K562 (cell line): Measurements from ENCODE around the gene COX7A2. TPM values are rescaled to one million over a fixed set of nuclear protein-coding genes. Genes with fewer than 3 reads are reported as not detected.

ENCODE experiments used
- ATAC-seq: fragments of 200-7000 bp; cut with Tn5 transposase; 3 replicates; pipeline ENCODE4 v1.9.1; 2020; ENCODE audit warnings: moderate library complexity
- BruUV-seq: library from RNA; stranded (reverse); fragments of 400-500 nt; replicated peaks from 2 replicates; lab custom pipeline; 2021; lab: Mats Ljungman, UMichigan
- CTCF ChIA-PET: fragments of 300-600 bp; formaldehyde crosslinking; extraction: SDS; loops from one replicate; lab custom pipeline; 2021; ENCODE audit warnings: low intra/inter-chr PET ratio; lab: Yijun Ruan, JAX
- POLR2A ChIA-PET: fragments of 300-600, 350-650 bp; sonication (Branson Sonifier 250); formaldehyde crosslinking; extraction: SDS; loops from one replicate; lab custom pipeline; 2021; ENCODE audit warnings: antibody characterized with exemption, inconsistent platforms; lab: Yijun Ruan, JAX
- DNase-seq, 4 experiments: peaks; one replicate each; pipeline versions ENCODE4 v3.0.0 to v3.0.0-alpha.2; 2011 to 2018; ENCODE audit warnings: low spot score in 3 of 4, mixed read lengths in 3 of 4; ENCODE audit errors: extremely low read depth in 1 of 4
- FAIRE-seq: peaks from 2 replicates; lab custom pipeline; 2011; peaks lifted over from hg19 to GRCh38; lab: Jason Lieb, UNC
- H2AFZ ChIP-seq: 2 replicates; pipeline ENCODE4 v1.6.0; 2011; ENCODE audit warnings: low read depth, low read length, control low read depth, inconsistent platforms
- H3K27ac ChIP-seq: fragments of 200-600 bp; 3 replicates; pipeline ENCODE4 v1.8.0; 2011; ENCODE audit warnings: low read depth, mild to moderate bottlenecking, control low read depth, inconsistent platforms, low read length, moderate library complexity, mixed read lengths; ENCODE audit errors: extremely low read depth
- H3K27me3 ChIP-seq, 2 experiments: fragments of 300-600 bp in 1 of 2; 2 replicates in 1 of 2; 3 replicates in 1 of 2; pipeline versions ENCODE4 v1.6.0 to v1.8.0; 2011; ENCODE audit warnings: inconsistent platforms in 2 of 2, low read length in 2 of 2, mild to moderate bottlenecking in 1 of 2, mixed read lengths in 1 of 2, moderate library complexity in 1 of 2; ENCODE audit not compliant: control insufficient read depth in 2 of 2, insufficient read depth in 2 of 2
- H3K36me3 ChIP-seq: fragments of 300-600 bp; 3 replicates; pipeline ENCODE4 v1.8.0; 2011; ENCODE audit warnings: mild to moderate bottlenecking, low read length, inconsistent platforms; ENCODE audit not compliant: control insufficient read depth, insufficient read depth
- H3K4me1 ChIP-seq, 2 experiments: fragments of 200-600 bp in 1 of 2; replicated peaks in 1 of 2; 2 replicates in 1 of 2; 3 replicates in 1 of 2; pipeline versions ENCODE4 v1.5.1 to v1.8.0; 2011; ENCODE audit warnings: inconsistent platforms in 2 of 2, low read length in 2 of 2, mild to moderate bottlenecking in 1 of 2, mixed read lengths in 1 of 2, moderate library complexity in 1 of 2; ENCODE audit not compliant: control insufficient read depth in 2 of 2, insufficient read depth in 2 of 2
- H3K4me2 ChIP-seq: 2 replicates; pipeline ENCODE4 v1.6.1; 2011; ENCODE audit warnings: low read length, control low read depth, inconsistent platforms, mixed read lengths; ENCODE audit not compliant: insufficient read depth
- H3K4me3 ChIP-seq: fragments of 200-600 bp; sonication (generic), shearing (Covaris generic); 2 replicates; pipeline ENCODE4 v1.5.1; 2016; ENCODE audit warnings: control low read depth, inconsistent platforms
- H3K79me2 ChIP-seq: fragments of 200-600 bp; 3 replicates; pipeline ENCODE4 v1.8.0; 2011; ENCODE audit warnings: low read length, inconsistent platforms; ENCODE audit not compliant: control insufficient read depth, insufficient read depth
- H3K9ac ChIP-seq, 2 experiments: 2 replicates each; pipeline versions ENCODE4 v1.6.0 to v1.6.1; 2011; ENCODE audit warnings: low read depth in 2 of 2, low read length in 2 of 2, control low read depth in 1 of 2, inconsistent platforms in 1 of 2, mild to moderate bottlenecking in 1 of 2, mixed read lengths in 1 of 2; ENCODE audit not compliant: insufficient read depth in 1 of 2
- H3K9me1 ChIP-seq: one replicate; pipeline ENCODE4 v1.6.0; 2011; ENCODE audit warnings: inconsistent platforms, mild to moderate bottlenecking, low read length, moderate library complexity; ENCODE audit not compliant: control insufficient read depth, insufficient read depth
- H3K9me3 ChIP-seq: replicated peaks from 2 replicates; pipeline ENCODE4 v1.5.1; 2011; ENCODE audit warnings: low read depth, low read length, inconsistent platforms; ENCODE audit not compliant: control insufficient read depth, insufficient read depth
- H4K20me1 ChIP-seq: replicated peaks from 2 replicates; pipeline ENCODE4 v1.6.1; 2011; ENCODE audit warnings: low read length, inconsistent platforms, mixed read lengths; ENCODE audit not compliant: control insufficient read depth, insufficient read depth
- CEBPB ChIP-seq: fragments of 450-650 bp; IDR thresholded peaks from 2 replicates; pipeline ENCODE4 v1.6.1; 2016; ENCODE audit warnings: missing genetic modification characterization, missing compliant biosample characterization
- CEBPG ChIP-seq, 3 experiments: fragments of 200-800 bp in 1 of 3; sonication (Bioruptor generic) in 1 of 3; sonication (generic) in 1 of 3; formaldehyde crosslinking in 1 of 3; IDR thresholded peaks in 2 of 3; conservative IDR thresholded peaks in 1 of 3; 2 replicates each; pipeline versions ENCODE4 v1.6.1 to v1.8.0; 2016 to 2022; ENCODE audit warnings: missing compliant biosample characterization in 2 of 3, missing genetic modification characterization in 2 of 3, mild to moderate bottlenecking in 1 of 3, missing genetic modification reagents in 1 of 3
- DDX20 ChIP-seq: fragments of 450-650 bp; IDR thresholded peaks from 2 replicates; pipeline ENCODE4 v1.6.1; 2016; ENCODE audit warnings: missing genetic modification characterization, low read depth, mild to moderate bottlenecking, missing compliant biosample characterization, moderate library complexity
- EP300 ChIP-seq: IDR thresholded peaks from 2 replicates; pipeline ENCODE4 v1.6.1; 2012; ENCODE audit warnings: low read length, improper control_type of control experiment
- HMG20B ChIP-seq: fragments of 250-450 bp; sonication (Bioruptor Pico); IDR thresholded peaks from 2 replicates; pipeline ENCODE4 v1.5.0; 2021; ENCODE audit warnings: mild to moderate bottlenecking
- NR4A1 ChIP-seq, 2 experiments: fragments of 250-450 bp in 1 of 2; fragments of 450-650 bp in 1 of 2; sonication (Bioruptor Pico) in 1 of 2; IDR thresholded peaks; 2 replicates each; pipeline versions ENCODE4 v1.4.0 to v1.6.1; 2016 to 2020; ENCODE audit warnings: mild to moderate bottlenecking in 2 of 2, missing compliant biosample characterization in 1 of 2, missing genetic modification characterization in 1 of 2, moderate library complexity in 1 of 2
- PRPF4 ChIP-seq: fragments of 200-400 bp; formaldehyde crosslinking; IDR thresholded peaks from one replicate; pipeline ENCODE4 v1.6.1; 2017; ENCODE audit warnings: low read length, low read depth, mild to moderate bottlenecking; ENCODE audit not compliant: insufficient read depth, poor library complexity, severe bottlenecking
- SETDB1 ChIP-seq: IDR thresholded peaks from one replicate; pipeline ENCODE4 v1.6.1; 2012; ENCODE audit warnings: low read length, control low read depth, inconsistent platforms
- ZFP30 ChIP-seq: fragments of 250-450 bp; sonication (Bioruptor Pico); IDR thresholded peaks from 2 replicates; pipeline ENCODE4 v1.8.0; 2022; ENCODE audit warnings: moderate library complexity, mild to moderate bottlenecking, inconsistent platforms, borderline replicate concordance
- ZNF124 ChIP-seq: sonication (generic); formaldehyde crosslinking; IDR thresholded peaks from 2 replicates; pipeline ENCODE4 v1.8.1; 2022; ENCODE audit warnings: missing genetic modification reagents
- ZNF3 ChIP-seq: fragments of 250-450 bp; sonication (Bioruptor Pico); IDR thresholded peaks from 2 replicates; pipeline ENCODE4 v1.5.0; 2021; ENCODE audit warnings: mild to moderate bottlenecking, moderate library complexity
- WGBS: fragments of 100-300 bp; shearing (Covaris generic); methylation state at CpG from one replicate; pipeline ENCODE4 v1.1.6; 2016; ENCODE audit warnings: low coverage, mixed read lengths; ENCODE audit not compliant: insufficient coverage; ENCODE audit errors: missing lambda C conversion rate; 5-methylcytosine and 5-hydroxymethylcytosine counted together
- in situ Hi-C: fragments of 300-500 bp; cut with MboI; formaldehyde crosslinking; loops from 4 replicates; pipeline ENCODE4 v1.15.0; 2018; ENCODE audit warnings: inconsistent platforms, mixed read lengths
- intact Hi-C: fragments of 100-400 bp; cut with micrococcal nuclease; formaldehyde crosslinking; loops from 2 replicates; pipeline ENCODE4 v1.14.2; 2022
- polyA plus RNA-seq, 8 experiments: library from polyadenylated mRNA; depleted of rRNA in 4 of 8; stranded (reverse) in 5 of 8; unstranded in 3 of 8; fragments of >200 nt; fragmentation: Nextera tagmentation in 2 of 8; fragmentation: Illumina TruSeq in 1 of 8; extraction: Ambion mirVana in 2 of 8; extraction: Trizol in 1 of 8; gene quantifications; 2 replicates each; pipeline versions ENCODE4 v1.2.1 to v1.2.3, GENCODE V29; 2011 to 2014; ENCODE audit warnings: inconsistent platforms in 1 of 8, missing spikeins in 1 of 8
- total RNA-seq, 7 experiments: library from RNA; depleted of rRNA in 6 of 7; stranded (reverse); fragments of >200 nt in 6 of 7; fragmentation: Illumina TruSeq in 2 of 7; extraction: Trizol in 2 of 7; gene quantifications; 2 replicates each; pipeline versions ENCODE4 v1.2.1 to v1.2.3, GENCODE V29; 2011 to 2021; ENCODE audit warnings: low replicate concordance in 1 of 7
- TF ChIP-seq, protein P1 (sequence below): fragments of 200-800 bp; sonication (Bioruptor generic); IDR thresholded peaks from 2 replicates; pipeline ENCODE4 v1.6.1; 2016; ENCODE audit warnings: missing genetic modification characterization, missing compliant biosample characterization

The COX7A2 gene
- total and polyA plus RNA-seq, 9 of the 15 experiments (the other 6 are each of a cell fraction or from before 2014, with no cell fraction given), result 234 to 2,216 (median 585) TPM

DNA sequence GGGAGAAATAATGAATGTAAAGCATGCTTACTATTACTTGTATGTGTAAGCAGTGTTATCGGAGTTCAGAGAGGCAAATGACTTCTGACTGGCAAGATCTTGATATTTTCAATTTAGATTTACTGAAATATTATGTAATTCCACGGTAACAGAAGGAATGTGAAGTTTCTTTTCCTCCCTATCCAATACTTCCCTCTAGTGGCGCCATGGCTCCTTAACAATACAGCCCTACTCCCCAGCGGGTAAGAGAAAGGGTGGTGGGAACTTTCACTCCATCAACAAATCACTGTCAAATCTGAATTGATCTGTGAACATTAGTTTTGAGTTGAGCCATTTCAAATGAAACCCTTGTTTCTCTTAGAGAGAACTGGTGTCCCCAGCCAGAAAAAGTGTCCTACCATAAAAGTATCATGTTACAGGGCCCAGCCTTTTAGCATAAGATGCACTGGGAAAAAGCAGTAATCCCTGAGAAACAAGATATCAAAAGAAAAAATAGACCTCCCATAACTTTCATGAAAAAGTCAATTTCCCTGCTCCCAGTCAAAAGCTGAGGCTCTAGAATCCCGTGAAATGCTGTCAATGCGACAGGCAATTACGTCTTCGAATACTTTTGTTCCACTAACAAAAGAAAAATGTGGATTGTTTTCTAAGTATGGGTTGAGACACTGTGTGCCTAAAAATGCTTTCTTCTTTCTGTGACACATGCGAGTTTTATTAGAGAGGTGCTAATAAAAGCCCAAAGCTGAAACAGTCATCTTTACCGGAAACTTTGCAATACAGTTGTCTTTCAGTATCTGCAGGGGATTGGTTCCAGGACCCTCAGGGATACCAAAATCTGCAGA is 12.9 kb downstream of the COX7A2 start (continued):
- TF ChIP-seq ZFP30 (CRISPR knock-in tag), result no peak
- TF ChIP-seq CEBPB (tag), result peak; percentile 42; the same call in 1 of the 2 replicates

DNA sequence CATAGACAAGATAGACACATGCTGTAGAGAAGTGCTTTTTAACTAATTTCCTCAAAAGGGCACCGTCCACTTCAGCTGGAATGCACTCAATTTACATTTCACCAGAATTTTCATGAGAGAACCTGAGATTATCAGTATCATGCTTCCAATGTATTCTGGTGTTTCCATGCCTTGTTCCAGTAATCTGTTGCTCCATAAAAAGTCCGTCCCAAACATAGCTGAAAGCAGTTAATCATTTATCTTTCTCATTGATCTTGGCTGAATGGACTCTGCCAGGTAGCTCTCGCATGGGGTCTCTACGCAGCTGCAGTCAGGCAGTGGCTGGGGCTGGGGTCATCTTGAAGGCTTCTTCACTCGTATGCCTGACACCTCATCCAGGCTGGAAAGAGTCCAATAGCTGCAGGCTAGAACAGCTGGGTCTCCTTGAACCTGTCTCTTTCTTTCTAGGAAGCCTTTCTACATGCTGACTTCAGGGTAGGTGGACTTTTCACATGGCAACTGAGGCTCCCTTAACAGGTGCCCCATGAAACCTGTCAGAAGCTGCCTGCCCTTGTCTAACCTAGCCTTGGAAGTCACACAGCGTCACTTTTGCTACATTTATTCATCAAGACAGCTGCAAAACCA is 19.2 kb downstream of the COX7A2 start:
- H3K4me1 ChIP-seq, result no peaks in the 10 kb centered on the region
- H3K27me3 ChIP-seq, result no peaks in the 10 kb centered on the region
- no peak overlapping the region for H3K9ac ChIP-seq
- H3K4me2 ChIP-seq, result no peak overlapping the region
- ChIA-PET CTCF (no interaction called here), POLR2A (no interaction called here)
- no peaks in the 10 kb centered on the region for H3K79me2 ChIP-seq
- no peak for DNase-seq
- no peaks in the 10 kb centered on the region for H3K36me3 ChIP-seq
- in situ Hi-C loops, result no loop called here
- ATAC-seq, result no peak; the same call in 1 of the 3 replicates
- no peak for FAIRE-seq
- intact Hi-C loops, result no loop called here
- H3K4me3 ChIP-seq, result no peak overlapping the region
- no peak overlapping the region for H2AFZ ChIP-seq
- no peaks in the 10 kb centered on the region for H3K9me1 ChIP-seq
- BruUV-seq, result no TSS peak
- 8% methylated on average over 6 of the region's 6 CpGs for WGBS
- H4K20me1 ChIP-seq, result no peaks in the 10 kb centered on the region
- no peak overlapping the region for H3K27ac ChIP-seq
- H3K9me3 ChIP-seq, result no peaks in the 10 kb centered on the region
- TF ChIP-seq EP300 (no peak), ZNF3 (no peak), HMG20B (no peak), PRPF4 (no peak), ZNF124 (no peak), CEBPG (CRISPR knock-in tag; IDR thresholded peaks at IDR 0.05) (no peak), CEBPG (tag; conservative IDR thresholded peaks at IDR 0.05 in 1 of 2, IDR thresholded peaks at IDR 0.05 in 1 of 2) (no peak), DDX20 (tag) (no peak), NR4A1 (CRISPR knock-in tag; IDR thresholded peaks at IDR 0.05) (no peak), NR4A1 (tag; IDR thresholded peaks at IDR 0.05) (no peak), SETDB1 (no peak)
- TF ChIP-seq, protein P1, sequence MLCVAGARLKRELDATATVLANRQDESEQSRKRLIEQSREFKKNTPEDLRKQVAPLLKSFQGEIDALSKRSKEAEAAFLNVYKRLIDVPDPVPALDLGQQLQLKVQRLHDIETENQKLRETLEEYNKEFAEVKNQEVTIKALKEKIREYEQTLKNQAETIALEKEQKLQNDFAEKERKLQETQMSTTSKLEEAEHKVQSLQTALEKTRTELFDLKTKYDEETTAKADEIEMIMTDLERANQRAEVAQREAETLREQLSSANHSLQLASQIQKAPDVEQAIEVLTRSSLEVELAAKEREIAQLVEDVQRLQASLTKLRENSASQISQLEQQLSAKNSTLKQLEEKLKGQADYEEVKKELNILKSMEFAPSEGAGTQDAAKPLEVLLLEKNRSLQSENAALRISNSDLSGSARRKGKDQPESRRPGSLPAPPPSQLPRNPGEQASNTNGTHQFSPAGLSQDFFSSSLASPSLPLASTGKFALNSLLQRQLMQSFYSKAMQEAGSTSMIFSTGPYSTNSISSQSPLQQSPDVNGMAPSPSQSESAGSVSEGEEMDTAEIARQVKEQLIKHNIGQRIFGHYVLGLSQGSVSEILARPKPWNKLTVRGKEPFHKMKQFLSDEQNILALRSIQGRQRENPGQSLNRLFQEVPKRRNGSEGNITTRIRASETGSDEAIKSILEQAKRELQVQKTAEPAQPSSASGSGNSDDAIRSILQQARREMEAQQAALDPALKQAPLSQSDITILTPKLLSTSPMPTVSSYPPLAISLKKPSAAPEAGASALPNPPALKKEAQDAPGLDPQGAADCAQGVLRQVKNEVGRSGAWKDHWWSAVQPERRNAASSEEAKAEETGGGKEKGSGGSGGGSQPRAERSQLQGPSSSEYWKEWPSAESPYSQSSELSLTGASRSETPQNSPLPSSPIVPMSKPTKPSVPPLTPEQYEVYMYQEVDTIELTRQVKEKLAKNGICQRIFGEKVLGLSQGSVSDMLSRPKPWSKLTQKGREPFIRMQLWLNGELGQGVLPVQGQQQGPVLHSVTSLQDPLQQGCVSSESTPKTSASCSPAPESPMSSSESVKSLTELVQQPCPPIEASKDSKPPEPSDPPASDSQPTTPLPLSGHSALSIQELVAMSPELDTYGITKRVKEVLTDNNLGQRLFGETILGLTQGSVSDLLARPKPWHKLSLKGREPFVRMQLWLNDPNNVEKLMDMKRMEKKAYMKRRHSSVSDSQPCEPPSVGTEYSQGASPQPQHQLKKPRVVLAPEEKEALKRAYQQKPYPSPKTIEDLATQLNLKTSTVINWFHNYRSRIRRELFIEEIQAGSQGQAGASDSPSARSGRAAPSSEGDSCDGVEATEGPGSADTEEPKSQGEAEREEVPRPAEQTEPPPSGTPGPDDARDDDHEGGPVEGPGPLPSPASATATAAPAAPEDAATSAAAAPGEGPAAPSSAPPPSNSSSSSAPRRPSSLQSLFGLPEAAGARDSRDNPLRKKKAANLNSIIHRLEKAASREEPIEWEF (CRISPR knock-in tag), result no peak
